Kidney capillary endothelial cell (primary cell): ENCODE measurements around the gene C9orf153.
"Not testable (repeated sequence)": the region's sequence is repeated elsewhere in the genome, so short reads cannot be mapped to it uniquely, and the experiment has no call there.

Source experiments
- DNase-seq: peaks from one replicate; pipeline ENCODE4 v3.0.0-alpha.2; 2018; ENCODE audit warnings: low spot score

C9orf153 gene

GRCh38 chr9:86259557-86259956, at the start of gene C9orf153:
TSS of gene C9orf153 (minus strand) at chr9:86259657. CDS start at chr9:86229603, 30,054 bp downstream.
- no peak for DNase-seq

GRCh38 chr9:86308687-86309086, 49.2 kb upstream of the C9orf153 start:
- no peak for DNase-seq

- no peak for DNase-seq
Observed at GRCh38 chr9:86304236-86304730, 44.8 kb upstream of the C9orf153 start.

GRCh38 chr9:86303316-86303975, 44.0 kb upstream of the C9orf153 start:
- no peak for DNase-seq

- no peak for DNase-seq
Observed at GRCh38 chr9:86301686-86302085, 42.2 kb upstream of the C9orf153 start.

GRCh38 chr9:86300701-86301100, 41.2 kb upstream of the C9orf153 start:
- no peak for DNase-seq

- DNase-seq, result no peak
Observed at GRCh38 chr9:86298873-86299272, 39.4 kb upstream of the C9orf153 start.

- not testable (repeated sequence) for DNase-seq
Observed at GRCh38 chr9:86290341-86290740, 30.9 kb upstream of the C9orf153 start.

GRCh38 chr9:86288499-86289198, 29.2 kb upstream of the C9orf153 start:
- DNase-seq, result no peak

- DNase-seq, result no peak
Observed at GRCh38 chr9:86287013-86287412, 27.6 kb upstream of the C9orf153 start.

GRCh38 chr9:86286278-86286677, 26.8 kb upstream of the C9orf153 start:
- DNase-seq, result no peak

- DNase-seq, result no peak
Observed at GRCh38 chr9:86285261-86285660, 25.8 kb upstream of the C9orf153 start.

GRCh38 chr9:86282979-86283535, 23.6 kb upstream of the C9orf153 start:
- no peak for DNase-seq

- DNase-seq, result peak; percentile 90
Observed at GRCh38 chr9:86282077-86282978, 22.9 kb upstream of the C9orf153 start, which contains the start of gene ISCA1. TSS of gene ISCA1 (minus strand) at chr9:86282538. CDS start at chr9:86282458, 80 bp downstream.

- no peak for DNase-seq
Observed at GRCh38 chr9:86281593-86282076, 22.2 kb upstream of the C9orf153 start.

- DNase-seq, result no peak
Observed at GRCh38 chr9:86280580-86280979, 21.1 kb upstream of the C9orf153 start.

GRCh38 chr9:86279839-86280238, 20.4 kb upstream of the C9orf153 start:
- DNase-seq, result no peak

GRCh38 chr9:86277072-86277471, 17.6 kb upstream of the C9orf153 start:
- DNase-seq, result no peak

GRCh38 chr9:86275962-86276361, 16.5 kb upstream of the C9orf153 start:
- no peak for DNase-seq

GRCh38 chr9:86274821-86275643, 15.6 kb upstream of the C9orf153 start:
- DNase-seq, result no peak

GRCh38 chr9:86272221-86272620, 12.8 kb upstream of the C9orf153 start:
- no peak for DNase-seq
